Sigmoid colon (tissue), 7 donors: ENCODE data around the gene LPIN2. TPM values are rescaled to one million over a fixed set of nuclear protein-coding genes. Genes with fewer than 3 reads are reported as not detected.

ENCODE experiments used
- DNase-seq: peaks from one replicate; pipeline ENCODE4 v3.0.0-alpha.2; 2019
- H3K27ac ChIP-seq, 4 donors: fragments of 200-600 bp; sonication (generic); one replicate each; pipeline ENCODE4 v1.5.1; 2016 to 2019; ENCODE audit warnings: mild to moderate bottlenecking in 1 of 4
- H3K27me3 ChIP-seq, 3 donors: fragments of 200-600 bp; sonication (generic); one replicate each; pipeline ENCODE4 v1.5.1; 2019; ENCODE audit warnings: mild to moderate bottlenecking in 1 of 3
- H3K36me3 ChIP-seq, 4 donors: fragments of 200-600 bp; sonication (generic); one replicate each; pipeline ENCODE4 v1.5.1; 2016 to 2019
- H3K4me1 ChIP-seq, 4 donors: fragments of 200-600 bp; sonication (generic); one replicate each; pipeline ENCODE4 v1.5.1; 2017 to 2019
- H3K4me3 ChIP-seq, 4 donors: fragments of 200-600 bp; sonication (generic); one replicate each; pipeline ENCODE4 v1.5.1; 2017 to 2019; ENCODE audit warnings: mild to moderate bottlenecking in 2 of 4, moderate library complexity in 1 of 4
- H3K9me3 ChIP-seq, 4 donors: fragments of 200-600 bp in 3 of 4; sonication (generic) in 3 of 4; one replicate each; pipeline versions ENCODE4 v1.5.1 to v1.6.1; 2013 to 2019
- EP300 ChIP-seq, 4 donors: sonication (generic); formaldehyde crosslinking; IDR thresholded peaks; one replicate each; pipeline ENCODE4 v1.6.1; 2017; ENCODE audit warnings: antibody characterized with exemption in 4 of 4
- POLR2A ChIP-seq, 2 donors: fragments of 450-650 bp; IDR thresholded peaks; one replicate each; pipeline ENCODE4 v1.6.1; 2016; ENCODE audit warnings: antibody characterized with exemption in 2 of 2, mild to moderate bottlenecking in 2 of 2, moderate library complexity in 2 of 2
- POLR2AphosphoS5 ChIP-seq, 4 donors: sonication (generic); formaldehyde crosslinking; IDR thresholded peaks; one replicate each; pipeline ENCODE4 v1.6.1; 2017; ENCODE audit warnings: antibody characterized with exemption in 4 of 4
- WGBS, 2 donors: extraction: QIAGEN DNeasy Blood & Tissue Kit; methylation state at CpG; one replicate each; pipeline ENCODE4 v1.1.7; 2013; 5-methylcytosine and 5-hydroxymethylcytosine counted together
- intact Hi-C: fragments of 100-400 bp; cut with DNase I; formaldehyde crosslinking; loops from one replicate; pipeline ENCODE4 v1.15.1; 2023
- polyA plus RNA-seq, 3 donors: library from polyadenylated mRNA; stranded (reverse); fragments of 200-250 nt; gene quantifications; one replicate each; pipeline ENCODE4 v1.2.3, GENCODE V29; 2013
- total RNA-seq, 4 donors: library from RNA; depleted of rRNA; stranded (reverse); fragments of >200 nt; gene quantifications; one replicate each; pipeline ENCODE4 v1.1.0, GENCODE V29; 2016
- TF ChIP-seq, protein P1 (sequence below), 4 experiments: fragments of 450-650 bp in 3 of 4; fragments of 200-600 bp in 1 of 4; IDR thresholded peaks; one replicate each; pipeline ENCODE4 v1.5.1; 2016 to 2019; ENCODE audit warnings: antibody characterized with exemption in 4 of 4, mild to moderate bottlenecking in 3 of 4, moderate library complexity in 2 of 4
- donor health status: healthy with polysubstance abuse.
- donor health status: Bipolar disorder and iron deficiency.
- donor health status: healthy.

The LPIN2 gene
- total and polyA plus RNA-seq, 7 donors: 13.6 to 34.9 (median 20.4) TPM

GRCh38 chr18:2979129-2979528, 33.8 kb downstream of the LPIN2 start:
- 84% methylated on average over 3 of the region's 3 CpGs for WGBS, 2 donors
- peaks cover 0 to 78% (median 69%) of the 10 kb centered on the region in 4 donors for H3K4me1 ChIP-seq
- intact Hi-C loops: loop anchor here (10.0 kb wide), 1 partner anchor 476 kb away; the partner anchor contains the start of gene TGIF1
- peak overlapping the region; percentile 28 to 77 (median 60) for H3K27ac ChIP-seq
- H3K4me3 ChIP-seq: no peak overlapping the region
- no peaks in the 10 kb centered on the region for H3K9me3 ChIP-seq
- H3K36me3 ChIP-seq: no peaks in the 10 kb centered on the region
- H3K27me3 ChIP-seq: no peaks in the 10 kb centered on the region
- DNase-seq: no peak
- TF ChIP-seq, protein P1, sequence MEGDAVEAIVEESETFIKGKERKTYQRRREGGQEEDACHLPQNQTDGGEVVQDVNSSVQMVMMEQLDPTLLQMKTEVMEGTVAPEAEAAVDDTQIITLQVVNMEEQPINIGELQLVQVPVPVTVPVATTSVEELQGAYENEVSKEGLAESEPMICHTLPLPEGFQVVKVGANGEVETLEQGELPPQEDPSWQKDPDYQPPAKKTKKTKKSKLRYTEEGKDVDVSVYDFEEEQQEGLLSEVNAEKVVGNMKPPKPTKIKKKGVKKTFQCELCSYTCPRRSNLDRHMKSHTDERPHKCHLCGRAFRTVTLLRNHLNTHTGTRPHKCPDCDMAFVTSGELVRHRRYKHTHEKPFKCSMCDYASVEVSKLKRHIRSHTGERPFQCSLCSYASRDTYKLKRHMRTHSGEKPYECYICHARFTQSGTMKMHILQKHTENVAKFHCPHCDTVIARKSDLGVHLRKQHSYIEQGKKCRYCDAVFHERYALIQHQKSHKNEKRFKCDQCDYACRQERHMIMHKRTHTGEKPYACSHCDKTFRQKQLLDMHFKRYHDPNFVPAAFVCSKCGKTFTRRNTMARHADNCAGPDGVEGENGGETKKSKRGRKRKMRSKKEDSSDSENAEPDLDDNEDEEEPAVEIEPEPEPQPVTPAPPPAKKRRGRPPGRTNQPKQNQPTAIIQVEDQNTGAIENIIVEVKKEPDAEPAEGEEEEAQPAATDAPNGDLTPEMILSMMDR (IDR thresholded peaks at IDR 0.05): no peak
- TF ChIP-seq POLR2A (IDR thresholded peaks at IDR 0.05) (no peak), POLR2AphosphoS5 (IDR thresholded peaks at IDR 0.05) (no peak), EP300 (IDR thresholded peaks at IDR 0.05) (no peak)

DNA sequence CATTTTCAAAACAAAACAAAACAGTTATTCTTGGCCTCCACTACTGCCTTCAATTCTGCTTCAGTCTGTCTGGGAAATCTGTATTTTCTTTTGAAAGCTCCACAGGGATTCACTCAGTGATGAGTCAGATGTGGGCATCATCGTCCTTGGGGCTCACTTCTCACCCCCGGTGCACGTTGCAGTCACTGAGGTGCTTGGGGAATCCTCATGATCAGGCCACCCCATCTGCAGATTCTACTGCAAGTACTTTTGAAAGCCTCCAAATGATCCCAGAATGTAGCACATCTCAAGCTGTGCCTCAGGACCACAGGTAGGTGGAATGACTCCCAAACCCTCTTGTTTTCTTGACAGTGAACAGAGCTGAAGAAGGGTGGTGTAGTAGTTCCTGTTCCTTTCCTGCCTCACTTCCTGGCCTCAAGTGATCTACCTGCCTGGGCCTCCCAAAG, 34.3 kb downstream of the LPIN2 start:
- TF ChIP-seq EP300 (IDR thresholded peaks at IDR 0.05): no peak
- TF ChIP-seq, protein P1 (IDR thresholded peaks at IDR 0.05): no peak
- no peak for TF ChIP-seq POLR2A (IDR thresholded peaks at IDR 0.05)
- TF ChIP-seq POLR2AphosphoS5 (IDR thresholded peaks at IDR 0.05): no peak
- Histone ChIP-seq H3K9me3 (no peaks in the 10 kb centered on the region), H3K36me3 (no peaks in the 10 kb centered on the region), H3K27ac (peak overlapping the region; percentile 28 to 77 (median 60)), H3K4me1 (peaks cover 0 to 76% (median 68%) of the 10 kb centered on the region in 4 donors), H3K27me3 (no peaks in the 10 kb centered on the region), H3K4me3 (no peak overlapping the region)
- DNase-seq: no peak
- intact Hi-C loops: loop anchor here (10.0 kb wide), 1 partner anchor 476 kb away; the partner anchor contains the start of gene TGIF1
- 47 to 75% methylated on average over 3 of the region's 3 CpGs for WGBS, 2 donors

DNA sequence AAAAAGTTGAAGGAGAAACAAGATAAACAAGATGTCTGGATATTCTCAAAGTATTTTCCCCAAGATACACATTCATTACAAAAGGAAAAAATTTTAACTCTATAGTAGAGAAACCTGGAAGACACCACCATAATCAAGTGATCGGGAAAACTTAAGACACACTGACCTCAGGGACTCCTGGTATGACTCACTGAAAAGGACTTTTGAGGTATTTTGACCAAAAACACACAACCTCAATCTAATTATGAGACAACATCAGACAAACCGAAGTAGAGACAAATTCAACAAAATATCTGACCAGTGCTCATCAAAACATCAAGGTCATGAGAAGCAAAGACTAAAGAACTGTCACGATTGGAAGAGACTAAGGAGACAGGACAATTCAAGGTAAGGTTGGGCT, 34.7 kb downstream of the LPIN2 start:
- 73 to 78% methylated on average over 3 of the region's 3 CpGs for WGBS, 2 donors
- H3K4me3 ChIP-seq: no peak overlapping the region
- TF ChIP-seq POLR2A (IDR thresholded peaks at IDR 0.05): no peak
- no peak for TF ChIP-seq EP300 (IDR thresholded peaks at IDR 0.05)
- TF ChIP-seq, protein P1 (IDR thresholded peaks at IDR 0.05): no peak
- TF ChIP-seq POLR2AphosphoS5 (IDR thresholded peaks at IDR 0.05): no peak

GRCh38 chr18:2976218-2977132, 36.5 kb downstream of the LPIN2 start:
- H3K36me3 ChIP-seq: no peaks in the 10 kb centered on the region
- 50 to 71% methylated on average over 8 of the region's 8 CpGs for WGBS, 2 donors
- no peak for DNase-seq
- H3K4me3 ChIP-seq: no peak overlapping the region
- intact Hi-C loops: loop anchor here (10.0 kb wide), 1 partner anchor 478 kb away; the partner anchor contains the start of gene TGIF1
- H3K27me3 ChIP-seq: no peaks in the 10 kb centered on the region
- peak overlapping the region in 3 of 4 donors; percentile 14 to 49 (median 21) for H3K27ac ChIP-seq
- H3K9me3 ChIP-seq: no peaks in the 10 kb centered on the region
- H3K4me1 ChIP-seq: peaks cover 0 to 76% (median 50%) of the 10 kb centered on the region in 4 donors
- TF ChIP-seq EP300 (IDR thresholded peaks at IDR 0.05) (no peak), POLR2A (IDR thresholded peaks at IDR 0.05) (no peak), POLR2AphosphoS5 (IDR thresholded peaks at IDR 0.05) (no peak)
- TF ChIP-seq, protein P1 (IDR thresholded peaks at IDR 0.05): no peak

More for the DNA sequence above, 34.7 kb downstream of the LPIN2 start:
- H3K9me3 ChIP-seq: no peaks in the 10 kb centered on the region
- intact Hi-C loops: loop anchor here (10.0 kb wide), 1 partner anchor 477 kb away; the partner anchor contains the start of gene TGIF1
- H3K27me3 ChIP-seq: no peaks in the 10 kb centered on the region
- DNase-seq: no peak
- no peaks in the 10 kb centered on the region for H3K36me3 ChIP-seq
- peaks cover 0 to 76% (median 64%) of the 10 kb centered on the region in 4 donors for H3K4me1 ChIP-seq
- H3K27ac ChIP-seq: peak overlapping the region; percentile 28 to 77 (median 60)
